NOMO-1 treated with DMSO at 0.1 percent for 48 hours (cell line): ENCODE results near the gene NKX1-2.

ENCODE experiments used
- DNase-seq: peaks from one replicate; lab custom pipeline; 2025; ENCODE audit not compliant: unreplicated experiment; lab: John Stamatoyannopoulos, UW

NKX1-2 gene

DNA sequence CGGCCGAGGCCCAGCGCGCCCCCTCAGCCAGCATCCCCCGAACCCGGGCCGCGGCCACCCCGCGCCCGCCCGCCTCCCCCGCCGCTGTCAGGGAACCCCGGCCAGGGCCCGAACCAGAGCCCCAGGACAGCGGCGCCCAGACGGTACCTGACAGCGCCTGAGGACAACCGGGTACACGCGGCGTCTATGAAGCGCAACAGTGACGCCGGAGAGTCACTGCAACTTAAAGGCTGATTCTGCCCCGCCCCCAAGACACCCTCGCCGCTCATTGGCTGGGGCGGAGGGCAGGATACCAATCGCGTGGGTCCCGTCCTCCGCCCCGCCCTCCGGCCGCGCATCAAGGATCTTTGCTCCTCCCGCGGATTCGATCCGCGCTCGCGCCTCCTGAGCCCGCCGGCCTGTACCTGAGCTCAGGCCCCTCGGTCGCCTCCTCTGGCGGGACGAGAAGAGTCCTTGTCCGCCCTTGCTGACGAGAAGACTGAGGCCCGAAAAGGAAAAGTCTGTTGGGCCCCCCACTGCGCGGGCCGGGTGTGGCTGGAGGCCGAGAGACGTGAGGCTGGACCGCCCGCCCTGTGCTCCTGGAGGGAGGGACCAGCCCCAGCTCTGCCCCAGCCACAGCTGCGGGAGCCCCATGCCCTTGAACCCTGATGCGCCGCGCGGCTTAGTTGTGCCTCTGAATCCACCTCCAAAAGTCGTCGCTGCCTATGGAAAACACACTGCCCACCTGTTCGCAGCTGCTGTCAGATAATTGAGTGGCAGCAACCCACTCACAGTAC, 30.9 kb downstream of the NKX1-2 start, which contains the start of gene OAT:
TSS of gene OAT (minus strand) at position 198 of the 776 bp plus-strand sequence. CDS start 6,752 bp downstream, outside the sequence.
- DNase-seq: peak; percentile 94

DNA sequence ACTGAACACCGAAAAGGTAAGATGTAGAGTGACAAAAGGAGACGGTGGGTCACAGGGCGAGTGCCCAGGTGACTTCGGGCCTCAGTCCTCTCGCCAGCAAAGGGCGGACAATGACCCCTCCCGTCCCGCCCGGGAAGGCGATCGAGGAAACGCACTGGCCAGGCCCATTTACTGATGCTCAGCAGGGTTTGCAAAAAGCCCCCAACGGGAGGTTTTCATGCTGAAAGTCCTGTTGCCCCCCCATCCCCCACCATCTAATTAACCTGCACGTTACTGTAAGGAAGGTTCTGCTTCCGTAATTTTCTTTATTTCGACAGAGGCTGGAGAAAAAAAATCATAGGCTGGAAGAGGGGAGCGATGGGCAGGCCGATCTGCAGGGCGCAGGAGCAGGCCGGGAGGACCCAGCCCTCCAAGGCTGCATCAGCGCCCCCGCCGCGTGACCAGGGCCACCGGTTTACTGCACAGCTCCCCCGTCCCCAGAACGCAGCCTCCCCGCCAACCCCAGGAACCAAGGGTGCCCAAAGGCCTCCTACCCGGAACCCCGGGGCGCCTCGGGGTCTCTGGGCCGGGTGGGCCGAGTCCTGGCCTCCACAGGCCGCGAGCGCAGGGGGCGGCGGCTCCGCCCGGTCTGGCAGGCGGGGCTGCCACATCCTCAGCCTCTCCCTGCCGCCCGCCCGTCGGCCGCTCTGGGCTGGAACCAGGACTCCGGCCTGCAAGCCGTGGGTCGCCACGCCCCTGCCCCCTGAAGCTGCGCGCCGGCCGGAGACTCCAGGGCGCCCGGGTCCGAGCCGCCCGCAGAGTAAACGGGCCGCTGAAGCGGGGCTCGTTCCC, 31.7 kb downstream of the NKX1-2 start:
- peak; percentile 42 for DNase-seq

DNA sequence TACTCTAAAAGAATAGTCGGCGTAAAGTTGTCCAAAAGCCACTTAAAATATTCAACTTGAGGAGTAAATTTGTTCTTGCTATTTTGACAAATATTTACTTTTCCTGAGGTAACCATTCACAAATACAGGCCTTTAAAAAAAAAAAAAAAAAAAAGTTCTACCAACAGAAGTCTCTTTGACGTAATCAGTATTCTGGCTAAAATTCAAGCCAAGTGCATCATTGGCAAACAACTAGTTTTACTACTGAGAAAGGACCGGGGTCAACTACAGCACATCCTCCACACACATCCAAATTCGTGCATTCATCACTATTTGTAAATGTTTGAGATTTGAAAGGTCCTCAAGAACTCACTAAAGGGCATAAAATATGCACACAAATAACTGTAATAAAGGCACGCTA, 33.1 kb downstream of the NKX1-2 start:
- no peak for DNase-seq

DNA sequence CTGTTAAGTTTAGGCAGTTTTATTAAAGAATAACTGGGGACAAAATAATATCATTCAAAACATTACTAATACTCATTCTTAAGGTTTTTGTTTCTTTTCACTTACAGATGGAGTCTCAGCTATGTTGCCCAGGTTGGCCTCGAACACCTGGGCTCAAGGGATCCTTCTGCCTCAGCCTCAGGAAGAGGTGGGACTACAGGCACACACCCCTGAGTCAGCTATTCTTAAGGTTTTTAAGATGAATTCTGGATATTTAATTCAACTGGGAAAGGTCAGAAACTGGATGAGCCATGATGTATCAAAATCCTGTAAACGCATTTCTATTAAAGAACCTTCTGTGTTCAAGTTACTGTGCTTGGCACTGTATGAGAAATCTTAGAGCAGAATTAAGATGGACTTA, 34.6 kb downstream of the NKX1-2 start:
- no peak for DNase-seq

DNA sequence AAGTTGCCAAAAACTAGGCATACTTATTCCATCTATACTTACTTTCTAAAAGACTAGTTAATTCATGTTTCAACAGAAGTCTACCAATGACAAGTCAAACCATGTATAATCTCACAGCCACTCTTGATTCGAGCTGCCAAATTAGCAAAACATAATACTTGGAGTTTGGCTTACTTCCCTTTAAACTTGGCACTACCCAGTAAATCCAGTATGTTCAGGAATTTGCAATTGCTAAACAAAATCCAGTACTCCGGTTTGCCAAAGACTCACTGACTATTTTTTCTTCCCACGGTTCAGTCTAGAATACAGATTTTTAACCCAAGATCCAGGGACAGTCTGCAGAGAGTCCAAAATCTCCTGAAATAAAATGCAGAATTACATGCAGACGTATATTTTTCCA, 35.8 kb downstream of the NKX1-2 start:
- no peak for DNase-seq

DNA sequence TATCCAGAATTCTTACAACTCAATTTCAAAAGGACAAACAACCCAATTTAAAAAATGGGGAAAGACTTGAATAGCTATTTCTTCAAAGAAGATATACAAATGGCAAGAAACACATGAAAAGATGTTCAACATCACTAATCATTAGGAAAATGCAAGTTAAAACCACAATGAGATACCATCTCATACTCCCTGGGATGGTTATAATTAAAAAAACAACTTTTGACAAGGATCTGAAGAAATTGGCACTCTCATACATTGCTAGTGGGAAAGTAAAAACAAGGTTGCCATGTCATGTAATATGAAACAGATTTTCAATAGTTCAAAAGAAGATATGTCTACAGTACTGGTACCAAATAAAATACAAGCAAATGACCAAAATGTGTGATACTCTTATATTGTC, 40.1 kb downstream of the NKX1-2 start:
- no peak for DNase-seq

DNA sequence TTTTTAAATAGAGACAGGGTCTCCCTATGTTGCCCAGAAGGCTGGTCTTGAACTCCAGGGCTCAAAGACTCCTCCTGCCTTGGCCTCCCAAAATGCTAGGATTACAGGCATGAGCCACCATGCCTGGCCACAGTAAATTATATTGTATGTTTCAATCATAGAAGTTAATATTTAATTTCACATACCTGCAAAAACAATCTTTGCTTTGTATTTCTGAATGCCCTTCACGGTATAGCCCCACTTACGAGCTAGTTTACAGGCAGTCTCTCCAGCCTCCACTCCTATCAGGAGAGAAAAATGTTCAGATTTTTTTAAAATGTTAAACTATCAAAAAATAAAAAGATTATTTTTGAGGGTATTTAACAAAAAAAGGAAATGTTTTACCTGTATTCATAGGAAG, 41.5 kb downstream of the NKX1-2 start:
- DNase-seq: no peak

DNA sequence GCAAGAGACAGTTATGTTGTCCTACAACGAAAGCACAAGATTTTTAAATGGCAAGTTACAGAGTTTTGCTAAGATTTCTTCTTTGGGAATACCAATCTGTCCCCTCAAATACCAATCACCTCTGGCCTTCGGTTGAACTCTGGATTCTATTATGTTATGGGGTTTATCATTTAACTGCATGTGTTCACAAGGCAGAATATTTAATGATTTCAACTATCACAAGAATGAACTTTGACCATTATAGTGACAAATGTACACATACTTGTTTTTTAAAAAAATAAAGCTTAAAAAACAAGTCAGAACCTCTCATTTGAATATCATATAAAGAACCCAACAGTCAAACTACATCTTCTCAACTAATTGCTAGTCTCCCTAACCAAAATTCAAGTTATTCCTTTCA, 42.4 kb downstream of the NKX1-2 start:
- no peak for DNase-seq

DNA sequence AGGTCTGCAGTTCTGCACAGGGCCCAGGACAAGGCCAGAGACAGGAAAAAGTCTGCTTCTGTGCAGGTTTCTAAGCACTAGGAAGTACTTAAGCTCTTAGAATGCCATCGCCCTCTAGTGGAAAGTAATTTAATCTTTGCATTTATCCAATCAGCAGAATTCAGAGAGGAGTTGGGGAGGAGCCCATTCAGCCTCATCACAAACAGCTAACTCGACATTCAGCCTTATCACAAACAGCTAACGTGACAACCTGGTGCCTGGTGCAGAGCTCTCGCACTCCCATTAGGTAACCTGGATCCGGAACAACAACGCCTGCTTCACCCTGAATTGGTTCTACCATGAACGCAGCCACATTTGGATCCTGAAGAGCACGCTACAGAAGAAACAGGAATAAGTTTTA, 46.3 kb downstream of the NKX1-2 start:
- DNase-seq: peak; percentile 72

DNA sequence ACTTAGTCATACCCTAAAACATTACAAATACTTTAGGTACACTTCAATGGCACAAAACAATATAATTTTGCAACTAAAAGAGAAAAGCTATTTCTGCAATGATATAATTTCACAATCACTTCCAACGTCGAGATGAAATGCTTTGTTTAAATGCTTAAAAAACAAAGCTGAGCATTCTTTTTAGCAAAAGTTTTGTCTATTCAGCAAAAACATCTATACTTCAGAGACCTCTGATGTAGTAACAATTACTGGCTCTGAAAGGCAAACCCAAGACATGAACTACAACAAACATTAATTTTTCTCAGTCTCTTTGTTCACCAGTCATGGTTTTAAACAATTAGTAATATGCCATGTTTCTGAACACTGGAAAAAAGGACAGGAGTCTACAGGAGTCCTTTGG, 47.6 kb downstream of the NKX1-2 start:
- DNase-seq: no peak

DNA sequence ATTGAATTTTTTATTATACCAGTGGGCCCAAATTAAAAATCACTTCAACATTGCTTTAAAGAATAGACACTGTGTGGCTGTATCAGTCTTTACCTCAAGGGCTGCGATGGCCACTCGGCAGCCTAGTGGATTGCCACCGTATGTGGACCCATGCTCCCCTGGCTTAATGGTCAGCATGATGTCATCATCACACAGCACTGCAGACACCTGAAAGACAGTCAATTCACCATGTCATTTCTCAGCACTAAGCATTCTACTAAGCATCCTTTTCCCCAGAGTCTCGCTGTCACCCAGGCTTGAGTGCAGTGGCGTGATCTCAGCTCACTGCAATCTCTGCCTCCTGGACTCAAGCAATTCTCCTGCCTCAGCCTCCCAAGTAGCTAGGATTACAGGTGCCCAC, 48.2 kb downstream of the NKX1-2 start:
- no peak for DNase-seq
